ENCODE data around the gene SLIRP.
A peak's percentile ranks its signal among the peaks of the same experiment; 100 is the strongest.

SLIRP gene

GRCh38 chr14:77760381-77761204, 52.7 kb downstream of the SLIRP start, which contains the start of gene SNW1 (continued):
- no peak for TF ChIP-seq ZNF423 (tag by site-specific recombination; IDR thresholded peaks at IDR 0.05)
- no peak for TF ChIP-seq ZNF600 (tag by site-specific recombination; IDR thresholded peaks at IDR 0.05)
- peak; percentile 47; the same call in 1 of the 2 replicates for TF ChIP-seq YY2 (tag by site-specific recombination; IDR thresholded peaks at IDR 0.05)
- TF ChIP-seq ZNF670 (tag by site-specific recombination; IDR thresholded peaks at IDR 0.05; ENCODE audit: low read depth), result no peak
- peak; percentile 44; the same call in 1 of the 2 replicates for TF ChIP-seq ZNF629 (tag by site-specific recombination; IDR thresholded peaks at IDR 0.05)
- TF ChIP-seq SP7 (tag by site-specific recombination; IDR thresholded peaks at IDR 0.05), result 0 out of 2 replicates have a peak, but pooled peaks have one; percentile 23
- TF ChIP-seq ZNF777 (tag by site-specific recombination; IDR thresholded peaks at IDR 0.05; ENCODE audit: borderline replicate concordance), result no peak
- TF ChIP-seq ZNF184 (tag by site-specific recombination; IDR thresholded peaks at IDR 0.05), result no peak
- no peak for TF ChIP-seq ZFP69B (tag by site-specific recombination; IDR thresholded peaks at IDR 0.05)
- no peak for TF ChIP-seq PRDM6 (tag by site-specific recombination; IDR thresholded peaks at IDR 0.05)
- TF ChIP-seq SP3 (tag by site-specific recombination; IDR thresholded peaks at IDR 0.05), result peak; percentile 40; the same call in 1 of the 2 replicates
- TF ChIP-seq MYNN (tag by site-specific recombination; IDR thresholded peaks at IDR 0.05; ENCODE audit: borderline replicate concordance), result no peak
- TF ChIP-seq ZNF362 (tag by site-specific recombination; IDR thresholded peaks at IDR 0.05), result no peak
- TF ChIP-seq ZNF274 (IDR thresholded peaks at IDR 0.05; ENCODE audit: low read length), result no peak
- no peak for TF ChIP-seq ZNF274 (tag by site-specific recombination; IDR thresholded peaks at IDR 0.05; ENCODE audit: borderline replicate concordance)
- TF ChIP-seq ZNF280C (tag by site-specific recombination; IDR thresholded peaks at IDR 0.05), result no peak
- TF ChIP-seq ZNF558 (tag by site-specific recombination; IDR thresholded peaks at IDR 0.05), result no peak
- TF ChIP-seq ZSCAN23 (tag by site-specific recombination; IDR thresholded peaks at IDR 0.05), result no peak
- no peak for TF ChIP-seq IKZF3 (tag by site-specific recombination; IDR thresholded peaks at IDR 0.05)
- no peak for TF ChIP-seq ZBTB21 (tag by site-specific recombination; IDR thresholded peaks at IDR 0.05)
- TF ChIP-seq ZNF501 (tag by site-specific recombination; IDR thresholded peaks at IDR 0.05), result peak; percentile 48
- no peak for TF ChIP-seq ZNF530 (tag by site-specific recombination; IDR thresholded peaks at IDR 0.05; ENCODE audit: low read depth)
- TF ChIP-seq ZNF555 (tag by site-specific recombination; conservative IDR thresholded peaks at IDR 0.05), result no peak
- peak; percentile 88 for TF ChIP-seq ZNF335 (tag by site-specific recombination; conservative IDR thresholded peaks at IDR 0.05)
- no peak for TF ChIP-seq HIC1 (tag by site-specific recombination; IDR thresholded peaks at IDR 0.05)
- no peak for TF ChIP-seq ZNF416 (tag by site-specific recombination; IDR thresholded peaks at IDR 0.05)
- TF ChIP-seq PRDM4 (tag by site-specific recombination; IDR thresholded peaks at IDR 0.05), result no peak
- no peak for TF ChIP-seq ZNF37A (tag by site-specific recombination; IDR thresholded peaks at IDR 0.05)
- no peak for TF ChIP-seq ZNF658 (tag by site-specific recombination; IDR thresholded peaks at IDR 0.05)
- no peak for TF ChIP-seq ZNF596 (tag by site-specific recombination; IDR thresholded peaks at IDR 0.05)
- TF ChIP-seq ZNF626 (tag by site-specific recombination; IDR thresholded peaks at IDR 0.05), result no peak
- TF ChIP-seq ZBTB48 (tag by site-specific recombination; IDR thresholded peaks at IDR 0.05), result no peak

Measured in HEK293 (cell line).